ENCODE data around the gene DMAP1.
"Not testable (repeated sequence)": the region's sequence is repeated elsewhere in the genome, so short reads cannot be mapped to it uniquely, and the experiment has no call there.

DMAP1 gene, protein sequence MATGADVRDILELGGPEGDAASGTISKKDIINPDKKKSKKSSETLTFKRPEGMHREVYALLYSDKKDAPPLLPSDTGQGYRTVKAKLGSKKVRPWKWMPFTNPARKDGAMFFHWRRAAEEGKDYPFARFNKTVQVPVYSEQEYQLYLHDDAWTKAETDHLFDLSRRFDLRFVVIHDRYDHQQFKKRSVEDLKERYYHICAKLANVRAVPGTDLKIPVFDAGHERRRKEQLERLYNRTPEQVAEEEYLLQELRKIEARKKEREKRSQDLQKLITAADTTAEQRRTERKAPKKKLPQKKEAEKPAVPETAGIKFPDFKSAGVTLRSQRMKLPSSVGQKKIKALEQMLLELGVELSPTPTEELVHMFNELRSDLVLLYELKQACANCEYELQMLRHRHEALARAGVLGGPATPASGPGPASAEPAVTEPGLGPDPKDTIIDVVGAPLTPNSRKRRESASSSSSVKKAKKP

DNA sequence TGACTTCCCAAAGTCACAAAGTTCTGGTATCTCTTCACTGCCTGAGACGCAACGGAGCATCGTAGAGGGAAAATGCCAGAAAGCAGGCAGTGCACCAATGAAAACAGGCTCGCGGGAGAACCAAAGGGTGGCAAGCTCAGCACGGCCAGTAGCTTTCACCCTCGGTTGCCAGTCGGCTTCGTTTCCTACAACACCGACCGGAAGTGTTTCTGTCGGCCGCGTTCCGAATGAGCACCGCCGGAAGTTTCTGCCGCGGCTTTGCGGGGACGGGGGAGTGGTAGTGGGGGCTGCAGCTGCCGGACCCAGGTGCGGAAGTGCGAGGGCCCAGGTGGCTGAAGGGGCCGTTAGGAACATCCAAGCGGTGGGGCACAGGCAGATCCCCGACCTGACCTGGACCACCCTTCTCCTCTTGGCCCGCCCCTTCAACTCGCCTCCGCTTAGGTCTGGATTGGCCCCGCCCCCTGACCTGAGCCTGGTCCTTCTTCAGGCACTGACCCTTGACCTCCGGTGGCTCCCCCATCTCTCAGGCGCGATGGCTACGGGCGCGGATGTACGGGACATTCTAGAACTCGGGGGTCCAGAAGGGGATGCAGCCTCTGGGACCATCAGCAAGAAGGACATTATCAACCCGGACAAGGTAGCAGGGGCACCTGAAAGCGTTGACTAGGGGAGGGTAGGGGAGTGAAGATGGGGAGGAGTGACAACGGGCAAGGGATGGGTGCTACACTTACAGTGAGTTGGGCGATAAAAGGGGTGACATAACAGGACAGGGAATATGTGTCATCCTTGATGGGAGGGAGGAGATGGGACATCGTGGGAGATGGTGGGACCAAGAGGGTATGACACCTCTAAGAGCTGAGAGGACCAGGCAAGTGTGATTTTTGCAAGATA is at the start of gene DMAP1:
DMAP1 (plus strand) TSS at position 250 of the 891 bp plus-strand sequence; CDS start at position 533, 283 bp downstream.
- DNase-seq = peak; percentile 97

DNA sequence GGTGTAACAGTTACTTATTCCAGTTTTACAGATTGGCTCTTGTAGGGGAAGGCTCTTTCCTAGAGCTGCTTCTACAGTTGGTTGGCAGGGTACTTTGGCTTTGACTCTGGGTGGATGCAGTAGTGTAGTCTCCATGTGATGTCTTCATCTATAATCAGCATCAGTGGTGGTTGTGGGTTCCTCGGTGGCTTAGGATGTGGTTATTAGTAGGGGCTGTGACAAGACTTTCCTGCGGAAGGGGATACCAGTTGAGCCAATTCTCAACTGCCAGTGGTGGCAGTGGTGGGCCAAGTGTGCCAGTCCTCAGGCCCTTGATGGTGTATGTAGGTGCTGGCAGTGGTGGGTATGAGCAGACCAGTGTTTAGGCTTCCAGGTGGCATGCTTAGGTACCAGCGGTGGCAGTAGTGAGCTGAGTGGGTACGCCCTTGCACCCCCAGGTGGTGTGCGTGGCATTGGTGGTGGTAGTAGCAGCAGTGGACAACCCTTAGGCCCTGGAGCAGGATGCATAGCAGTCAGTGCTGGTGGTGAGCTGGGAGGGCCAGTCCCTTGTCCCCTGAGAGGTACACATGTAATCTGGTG is 44.7 kb upstream of the DMAP1 start:
- DNase-seq = no peak

DNA sequence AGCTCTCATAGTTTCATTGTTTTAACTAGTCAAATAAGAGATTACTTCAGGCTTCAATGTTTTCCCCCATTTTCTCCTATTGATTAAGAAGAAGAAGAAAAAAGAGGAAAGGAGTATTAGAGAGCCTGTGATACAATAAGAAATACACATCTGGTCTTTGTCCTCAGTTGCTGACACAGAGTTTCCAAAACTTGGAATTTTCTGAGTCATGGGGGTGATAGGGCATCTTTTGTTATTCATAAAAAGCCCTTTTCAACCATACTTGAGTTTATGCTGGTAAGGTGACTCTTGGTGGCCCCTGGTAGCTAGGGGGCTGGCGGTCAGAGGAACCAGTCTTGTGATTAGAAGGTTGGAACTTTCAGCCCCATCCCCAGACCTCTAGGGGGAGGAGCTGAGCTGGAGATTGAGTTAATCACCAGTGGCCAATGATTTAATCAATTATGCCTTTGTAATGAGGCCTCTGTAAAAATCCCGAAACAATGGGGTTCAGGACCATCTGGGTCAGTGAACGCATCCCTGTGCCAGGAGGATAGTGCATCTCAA is 42.9 kb upstream of the DMAP1 start:
- no peak for DNase-seq

DNA sequence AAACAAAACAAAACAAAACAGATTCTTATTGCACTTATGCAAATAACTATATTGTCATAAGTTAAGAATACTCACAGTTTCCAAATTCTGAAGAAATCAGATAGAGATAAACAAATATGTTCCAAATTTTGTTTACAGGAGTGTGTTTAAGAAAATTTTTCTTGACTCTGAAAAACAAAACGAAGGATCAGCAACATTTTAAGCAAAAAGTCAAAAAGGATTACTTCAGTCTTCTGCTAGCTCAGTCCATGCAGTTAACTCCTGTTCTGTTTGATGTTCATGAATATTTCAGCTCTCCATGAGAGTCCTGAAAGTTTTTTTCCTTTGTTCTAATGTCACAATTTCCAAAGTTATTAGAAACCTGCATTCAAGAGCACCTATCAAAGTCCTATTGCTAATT is 38.6 kb upstream of the DMAP1 start:
- DNase-seq = no peak

DNA sequence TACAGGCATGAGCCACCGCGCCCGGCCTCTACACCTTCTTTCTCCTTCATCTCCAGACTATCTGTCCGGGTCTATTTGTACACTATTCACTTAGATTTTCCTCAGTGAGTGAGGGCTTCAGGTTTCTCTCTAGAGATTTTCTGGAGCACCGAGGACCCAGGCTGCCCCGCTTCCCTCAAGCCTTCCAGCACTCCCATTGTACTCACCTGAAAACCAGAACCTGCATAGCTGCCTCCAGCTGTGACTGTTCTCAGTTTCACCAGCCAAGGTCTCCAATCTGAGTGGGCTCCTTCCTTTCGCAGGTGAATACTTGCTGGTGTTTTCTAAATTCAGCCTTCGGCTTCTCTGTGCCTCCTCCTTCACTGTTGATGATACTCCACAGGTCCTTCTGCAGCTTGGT is 12.9 kb upstream of the DMAP1 start:
- no peak for DNase-seq

DNA sequence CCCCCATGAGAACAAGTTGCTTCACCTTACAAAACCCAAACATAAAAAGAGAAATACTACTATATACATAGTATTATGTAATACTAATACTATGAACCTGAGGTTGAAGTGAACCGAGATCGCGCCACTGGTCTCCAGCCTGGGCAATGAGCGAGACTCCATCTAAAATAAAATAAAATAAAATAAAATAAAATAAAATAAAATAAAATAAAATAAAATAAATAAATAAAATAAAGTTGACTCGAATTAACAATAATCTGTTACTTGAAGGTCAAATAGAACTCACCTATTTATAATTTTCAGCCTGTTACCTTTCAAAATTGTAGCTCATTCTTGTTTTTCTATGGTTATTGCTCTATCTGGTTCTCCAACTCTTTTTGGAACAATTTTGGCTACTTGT is 6.7 kb upstream of the DMAP1 start:
- not testable (repeated sequence) for DNase-seq

DNA sequence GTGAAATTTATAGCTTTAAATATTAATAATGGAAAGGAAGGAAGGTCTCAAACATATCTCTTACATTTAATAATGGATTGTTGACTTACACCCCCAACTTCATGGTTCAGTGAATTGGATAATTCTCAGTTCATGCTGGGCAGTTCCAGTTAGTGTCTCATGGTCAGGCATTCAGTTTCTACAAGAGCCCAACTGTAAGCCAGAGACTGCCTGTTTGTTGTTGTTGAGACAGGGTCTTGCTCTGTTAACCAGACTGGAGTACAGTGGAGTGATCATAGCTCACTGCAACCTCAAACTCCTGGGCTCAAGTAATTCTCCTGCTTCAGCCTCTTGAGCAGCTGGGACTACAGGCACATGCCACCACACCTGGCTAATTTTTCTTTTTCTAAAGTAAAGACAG is 5.0 kb upstream of the DMAP1 start:
- no peak for DNase-seq

DNA sequence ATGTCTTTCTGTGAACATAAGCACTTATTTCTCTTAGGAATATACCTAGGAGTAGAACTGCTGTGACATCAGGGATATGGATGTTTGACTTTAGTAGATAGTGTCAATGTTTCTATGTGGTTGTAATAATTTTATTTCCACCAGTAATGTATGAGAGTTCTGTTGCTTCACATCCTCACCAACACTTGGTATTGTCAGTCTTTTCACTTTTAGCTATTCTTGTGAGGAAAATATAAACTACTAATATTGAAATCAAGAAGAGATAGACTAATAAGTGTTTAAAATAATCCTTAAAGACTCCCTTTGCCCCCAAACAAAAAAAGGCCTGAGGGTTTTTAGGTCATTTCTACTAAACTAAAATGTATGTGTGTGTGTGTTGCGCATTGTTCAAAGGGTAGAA is 2.7 kb upstream of the DMAP1 start:
- DNase-seq = no peak

DNA sequence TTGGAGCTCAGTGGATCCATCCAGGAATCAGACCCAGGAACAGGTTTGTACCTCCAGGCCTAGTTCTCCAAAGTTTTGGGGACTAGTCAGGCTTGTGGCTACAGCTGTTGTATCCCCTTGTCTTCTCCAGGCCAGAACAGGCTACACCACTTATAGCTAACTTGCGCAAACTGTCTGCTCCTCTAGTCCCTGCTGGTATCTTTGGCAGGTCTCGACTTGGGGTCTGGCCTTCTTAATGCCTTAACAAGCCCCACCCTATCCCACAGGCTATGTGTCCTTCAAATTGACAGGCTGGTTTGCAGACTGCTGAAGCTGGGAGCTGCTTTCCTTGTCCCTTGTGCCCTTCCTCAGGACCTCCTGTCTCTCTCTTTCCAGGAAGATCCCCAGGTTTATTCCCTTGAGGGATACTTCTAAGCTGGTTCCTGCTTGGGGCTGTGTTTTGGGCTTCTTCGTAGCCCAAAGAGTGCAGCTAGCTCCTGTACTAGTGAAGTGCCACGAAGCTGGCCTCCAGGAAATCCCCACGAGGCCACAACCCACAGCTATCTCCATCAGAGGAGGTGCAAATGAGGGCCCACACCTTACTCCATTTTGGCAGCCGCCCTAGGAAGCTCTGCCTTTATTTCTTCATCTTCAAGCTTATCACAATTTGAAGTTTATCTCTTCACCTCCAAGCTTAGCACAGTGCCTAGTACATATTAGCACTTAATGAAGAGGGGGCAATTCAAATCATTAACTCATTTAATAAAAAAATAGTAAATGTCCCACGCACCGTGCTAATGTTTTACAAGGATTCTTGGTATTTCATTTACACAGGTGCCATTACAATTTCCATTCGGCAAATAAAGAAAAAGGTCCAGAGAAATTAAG is 683 bp upstream of the DMAP1 start:
- DNase-seq = no peak

DNA sequence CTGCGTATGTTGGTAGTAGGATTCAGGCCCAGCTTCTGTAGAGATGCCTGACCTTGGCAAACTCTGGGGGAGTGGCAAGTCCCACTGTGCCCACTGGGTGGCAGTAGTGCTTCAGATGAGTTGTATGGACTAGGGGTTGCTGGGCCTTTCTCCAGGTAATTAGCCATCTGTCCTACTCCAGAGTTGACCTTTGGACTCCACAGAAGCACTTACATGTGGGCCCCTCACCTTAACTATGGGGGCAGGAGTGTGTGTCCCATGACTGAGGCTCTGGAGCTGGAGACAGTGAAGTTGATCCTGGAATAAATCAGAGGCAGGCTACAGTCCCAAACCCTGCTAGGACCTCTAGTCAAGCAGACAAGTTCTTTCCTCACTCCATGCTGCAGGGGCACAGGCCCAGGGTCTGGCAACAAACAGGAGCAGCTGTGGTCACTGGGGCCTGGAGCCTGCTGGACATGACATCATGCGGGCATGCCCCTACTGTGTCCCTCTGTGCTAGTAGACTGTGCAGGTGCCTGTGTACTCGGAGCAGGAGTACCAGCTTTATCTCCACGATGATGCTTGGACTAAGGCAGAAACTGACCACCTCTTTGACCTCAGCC is 4.6 kb downstream of the DMAP1 start:
- DNase-seq = peak; percentile 79

DNA sequence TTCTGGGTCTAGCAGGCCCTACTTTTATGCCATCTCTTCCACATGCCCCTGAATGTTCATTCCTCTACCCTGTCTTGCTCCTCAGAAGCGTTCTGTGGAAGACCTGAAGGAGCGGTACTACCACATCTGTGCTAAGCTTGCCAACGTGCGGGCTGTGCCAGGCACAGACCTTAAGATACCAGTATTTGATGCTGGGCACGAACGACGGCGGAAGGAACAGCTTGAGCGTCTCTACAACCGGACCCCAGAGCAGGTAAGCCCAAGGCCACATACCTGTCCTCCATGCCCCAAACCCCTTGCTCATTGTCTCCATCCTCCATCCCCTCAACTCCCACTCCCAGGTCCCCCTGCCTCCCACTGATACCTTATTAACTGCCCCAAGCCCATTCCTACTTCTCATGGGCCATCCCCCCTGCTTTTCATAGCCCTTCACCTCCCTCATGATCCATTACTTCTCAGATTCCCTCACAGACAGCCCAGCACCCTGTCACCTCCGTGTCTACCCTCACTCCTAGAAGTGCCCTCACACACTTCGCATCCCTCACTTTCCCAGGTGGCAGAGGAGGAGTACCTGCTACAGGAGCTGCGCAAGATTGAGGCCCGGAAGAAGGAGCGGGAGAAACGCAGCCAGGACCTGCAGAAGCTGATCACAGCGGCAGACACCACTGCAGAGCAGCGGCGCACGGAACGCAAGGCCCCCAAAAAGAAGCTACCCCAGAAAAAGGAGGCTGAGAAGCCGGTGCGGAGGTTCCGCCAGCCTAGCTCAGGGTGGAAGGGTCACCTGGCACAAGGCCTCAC is 5.4 kb downstream of the DMAP1 start:
- no peak for DNase-seq

DNA sequence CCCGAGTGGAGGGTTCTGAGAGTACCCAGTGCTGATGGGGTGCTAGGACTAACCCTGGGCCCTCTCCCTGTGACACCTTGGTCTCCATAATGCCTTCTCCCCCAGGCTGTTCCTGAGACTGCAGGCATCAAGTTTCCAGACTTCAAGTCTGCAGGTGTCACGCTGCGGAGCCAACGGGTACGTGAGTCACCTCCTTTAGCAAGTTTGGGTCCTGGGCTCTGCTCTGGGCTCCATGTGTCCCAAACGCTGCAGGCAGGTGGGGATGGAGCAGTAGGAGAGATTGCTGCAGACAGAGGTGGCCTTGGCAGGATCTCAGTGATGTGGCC is 6.0 kb downstream of the DMAP1 start:
- no peak for DNase-seq

DNA sequence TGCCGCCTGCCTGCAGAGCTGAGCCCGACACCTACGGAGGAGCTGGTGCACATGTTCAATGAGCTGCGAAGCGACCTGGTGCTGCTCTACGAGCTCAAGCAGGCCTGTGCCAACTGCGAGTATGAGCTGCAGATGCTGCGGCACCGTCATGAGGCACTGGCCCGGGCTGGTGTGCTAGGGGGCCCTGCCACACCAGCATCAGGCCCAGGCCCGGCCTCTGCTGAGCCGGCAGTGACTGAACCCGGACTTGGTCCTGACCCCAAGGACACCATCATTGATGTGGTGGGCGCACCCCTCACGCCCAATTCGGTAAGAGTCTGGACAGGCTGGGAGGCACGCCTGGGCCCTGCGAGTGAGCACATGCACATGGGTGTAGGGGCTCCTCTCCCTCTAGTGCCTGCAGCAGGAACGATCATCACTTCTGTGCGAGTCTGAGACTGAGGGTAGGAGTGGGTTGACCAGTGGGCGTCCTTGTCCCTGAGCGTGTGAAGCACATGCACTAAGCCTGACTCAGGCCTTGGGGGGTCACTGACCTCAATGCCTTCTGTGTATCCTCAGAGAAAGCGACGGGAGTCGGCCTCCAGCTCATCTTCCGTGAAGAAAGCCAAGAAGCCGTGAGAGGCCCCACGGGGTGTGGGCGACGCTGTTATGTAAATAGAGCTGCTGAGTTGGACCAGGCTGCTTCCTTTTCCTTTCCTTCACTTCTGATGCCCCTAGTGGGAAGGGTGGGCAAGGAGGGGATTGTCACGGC is 6.9 kb downstream of the DMAP1 start:
- DNase-seq = no peak

DNA sequence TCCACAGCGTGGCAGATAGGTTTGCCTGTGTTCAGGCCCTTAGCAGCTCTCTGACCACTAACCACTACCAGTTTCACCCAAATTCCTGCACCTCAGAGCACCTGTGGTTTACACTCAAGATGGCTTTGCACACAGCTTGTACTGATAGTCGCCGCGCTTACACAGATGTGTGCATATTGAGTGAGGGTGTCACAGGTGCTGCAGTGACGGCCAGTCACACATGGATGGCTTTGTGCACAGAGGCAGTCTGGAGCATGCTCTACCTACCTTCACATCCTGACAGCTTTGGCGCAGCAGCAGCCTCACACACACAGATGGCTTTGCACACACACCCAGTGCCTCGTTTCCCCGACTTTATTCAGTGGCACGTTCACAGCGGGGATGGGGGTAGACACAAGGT is 7.5 kb downstream of the DMAP1 start:
- no peak for DNase-seq

DNA sequence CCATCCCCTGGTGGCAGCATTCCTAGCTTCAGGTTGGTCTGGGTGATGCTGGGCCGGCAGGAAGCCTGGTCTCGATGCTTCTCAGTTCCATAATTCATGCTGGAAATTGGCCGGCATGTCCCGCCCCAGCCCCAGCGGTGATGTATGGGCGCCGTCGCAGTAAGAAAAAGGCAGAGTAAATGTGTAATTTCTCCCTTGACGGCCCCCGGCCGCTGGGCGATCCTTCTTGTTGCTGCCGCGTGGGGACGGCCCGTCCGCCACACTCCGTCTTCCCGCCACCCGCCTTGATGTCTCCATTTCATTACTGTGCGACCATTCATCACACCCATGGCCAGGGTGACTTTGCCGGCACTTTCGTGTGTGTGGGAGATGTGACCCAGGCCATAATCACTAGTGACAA is 8.5 kb downstream of the DMAP1 start:
- DNase-seq = no peak

DNA sequence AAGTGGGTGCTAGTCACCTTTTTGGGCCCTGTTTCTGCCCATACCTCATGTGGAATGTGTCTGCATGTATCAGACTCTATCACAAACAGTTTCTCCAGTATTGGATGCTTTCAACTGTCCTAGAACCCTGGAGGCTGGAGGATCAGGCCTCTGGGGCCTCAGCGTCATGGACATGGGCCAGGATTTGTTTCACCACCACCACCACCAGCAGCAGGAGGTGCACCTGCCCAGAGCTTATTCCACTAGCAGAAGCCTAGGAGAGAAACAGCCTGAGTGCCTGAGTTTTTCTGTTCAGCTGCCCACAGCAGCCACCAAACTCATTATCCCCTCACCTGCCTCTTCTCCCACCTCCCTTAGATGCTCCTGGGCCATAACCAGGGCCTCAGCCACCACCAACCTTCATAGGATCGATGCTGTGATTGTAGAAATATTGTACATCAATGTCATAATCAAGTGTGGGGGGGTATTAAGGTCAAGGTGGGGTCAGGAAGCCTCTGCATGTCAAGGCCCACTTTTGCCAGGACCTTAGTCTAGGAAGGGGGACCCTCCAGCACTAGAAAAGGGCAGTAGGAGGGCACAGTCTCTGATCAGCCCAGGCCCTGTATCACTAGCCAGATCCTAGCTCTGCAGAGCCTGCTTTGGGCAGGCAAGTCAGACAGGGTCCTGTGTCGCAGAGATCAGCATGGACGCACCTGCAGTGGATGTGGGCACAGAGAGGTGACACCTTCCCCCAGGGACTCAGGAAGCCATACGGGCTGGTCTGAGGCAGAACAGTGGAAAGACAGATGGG is 9.3 kb downstream of the DMAP1 start:
- no peak for DNase-seq

DNA sequence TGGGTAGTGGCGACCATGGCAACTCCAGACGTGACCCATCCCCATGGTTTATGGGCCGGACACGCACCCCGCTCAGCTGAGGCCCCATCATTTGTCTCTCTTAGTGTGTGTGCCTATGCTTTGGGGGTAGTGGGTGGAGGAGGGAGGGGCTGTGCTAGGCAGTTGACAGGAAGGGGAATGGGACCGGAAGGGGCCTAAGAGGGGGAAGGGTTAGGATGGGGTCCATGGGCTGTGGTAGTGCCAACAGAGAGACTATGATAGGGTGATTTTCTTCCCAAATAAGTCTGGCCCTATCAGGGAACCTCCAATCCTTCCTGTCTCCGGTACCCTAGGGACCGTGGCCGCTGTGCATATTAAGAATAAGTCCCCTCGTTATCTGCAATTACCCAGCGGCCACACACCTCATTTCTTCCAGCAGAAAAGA is 9.9 kb downstream of the DMAP1 start:
- no peak for DNase-seq

DNA sequence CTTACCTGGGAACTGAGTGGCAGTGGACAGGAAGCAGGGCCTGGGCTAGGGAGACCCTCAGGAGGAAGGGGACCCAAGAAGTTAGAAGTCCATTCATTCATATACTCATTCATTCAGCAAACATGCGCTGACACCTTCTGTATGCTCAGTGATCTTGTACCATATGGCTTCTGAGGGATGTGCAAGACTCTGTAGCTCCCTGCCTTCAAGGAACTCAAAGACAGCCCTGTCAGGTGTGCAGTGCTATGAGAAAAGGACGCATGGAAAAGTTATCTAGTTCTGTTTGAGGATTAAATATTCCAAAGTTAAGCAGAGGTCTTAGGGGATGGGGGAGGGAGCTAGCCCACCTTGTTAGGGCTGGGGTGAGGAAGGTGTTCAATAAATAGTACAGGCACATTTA is 12.5 kb downstream of the DMAP1 start:
- DNase-seq = no peak

DNA sequence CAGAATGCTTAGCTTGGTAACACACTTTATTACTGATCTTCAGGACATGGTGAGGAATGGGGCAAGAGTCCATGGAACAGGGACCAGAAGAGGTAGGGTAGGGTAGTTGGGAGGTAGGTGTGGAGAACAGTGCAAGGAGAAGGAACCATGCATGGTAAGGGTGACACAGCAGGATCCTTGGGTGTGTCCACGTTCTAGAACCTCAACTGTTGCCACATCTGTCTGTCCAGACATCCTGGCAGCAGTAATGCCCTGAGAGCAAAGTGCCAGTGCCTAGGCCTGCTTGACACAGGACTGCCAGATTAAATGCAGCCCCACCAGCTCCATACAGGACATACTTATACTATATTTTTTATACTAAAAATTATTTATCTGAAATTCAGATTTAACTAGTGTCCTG is 13.9 kb downstream of the DMAP1 start:
- DNase-seq = no peak
